ENCODE data around the gene ARMC6.

DNA sequence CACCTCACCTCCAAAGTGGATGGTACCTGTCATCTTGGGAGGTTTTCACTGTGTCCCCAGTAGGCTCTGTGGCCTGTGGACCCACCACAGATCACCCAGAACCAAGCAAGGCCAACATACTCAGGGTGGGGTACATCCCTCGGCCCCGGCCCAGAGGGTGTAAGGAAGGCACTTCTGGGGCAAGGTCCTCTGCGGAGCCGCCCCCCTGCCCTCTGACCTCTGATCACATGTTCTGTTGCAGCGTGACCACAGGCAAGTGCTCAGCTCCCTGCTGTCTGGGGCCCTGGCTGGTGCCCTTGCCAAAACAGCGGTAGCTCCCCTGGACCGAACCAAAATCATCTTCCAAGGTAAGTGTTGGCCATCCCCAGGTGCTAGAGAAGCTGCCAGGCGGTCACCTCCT lies 68.1 kb downstream of the ARMC6 start:
- TF ChIP-seq CTCF (IDR thresholded peaks at IDR 0.05) (no peak), POLR2AphosphoS5 (IDR thresholded peaks at IDR 0.05) (no peak), POLR2A (IDR thresholded peaks at IDR 0.05) (no peak)
